ENCODE data around the gene GPN2.

GPN2 gene

GRCh38 chr1:26913389-26913753, 23.3 kb upstream of the GPN2 start:
- no peak overlapping the region for H3K4me3 ChIP-seq (ENCODE audit: control insufficient read depth, low read depth, low read length)
- no peak for DNase-seq (ENCODE audit: low read depth)
- TF ChIP-seq CTCF (conservative IDR thresholded peaks at IDR 0.05; ENCODE audit: control insufficient read depth, insufficient read depth, low read depth, low read length): no peak

GRCh38 chr1:26912147-26912490, 22.0 kb upstream of the GPN2 start:
- TF ChIP-seq CTCF (conservative IDR thresholded peaks at IDR 0.05; ENCODE audit: control insufficient read depth, insufficient read depth, low read depth, low read length): no peak
- DNase-seq (ENCODE audit: low read depth): no peak
- no peak overlapping the region for H3K4me3 ChIP-seq (ENCODE audit: control insufficient read depth, low read depth, low read length)

GRCh38 chr1:26911399-26912146, 21.5 kb upstream of the GPN2 start:
- no peak for TF ChIP-seq CTCF (conservative IDR thresholded peaks at IDR 0.05; ENCODE audit: control insufficient read depth, insufficient read depth, low read depth, low read length)
- no peak overlapping the region for H3K4me3 ChIP-seq (ENCODE audit: control insufficient read depth, low read depth, low read length)

GRCh38 chr1:26910343-26911160, 20.5 kb upstream of the GPN2 start:
- no peak overlapping the region for H3K4me3 ChIP-seq (ENCODE audit: control insufficient read depth, low read depth, low read length)

More at GRCh38 chr1:26911399-26912146, 21.5 kb upstream of the GPN2 start:
- DNase-seq (ENCODE audit: low read depth): no peak

GRCh38 chr1:26909951-26910342, 19.9 kb upstream of the GPN2 start:
- H3K4me3 ChIP-seq (ENCODE audit: control insufficient read depth, low read depth, low read length): no peak overlapping the region
- no peak for DNase-seq (ENCODE audit: low read depth)
- TF ChIP-seq CTCF (conservative IDR thresholded peaks at IDR 0.05; ENCODE audit: control insufficient read depth, insufficient read depth, low read depth, low read length): no peak

More at GRCh38 chr1:26910343-26911160, 20.5 kb upstream of the GPN2 start:
- no peak for DNase-seq (ENCODE audit: low read depth)
- TF ChIP-seq CTCF (conservative IDR thresholded peaks at IDR 0.05; ENCODE audit: control insufficient read depth, insufficient read depth, low read depth, low read length): no peak

GRCh38 chr1:26907071-26907917, 17.2 kb upstream of the GPN2 start:
- peak; percentile 96 for DNase-seq (ENCODE audit: low read depth)
- TF ChIP-seq CTCF (conservative IDR thresholded peaks at IDR 0.05; ENCODE audit: control insufficient read depth, insufficient read depth, low read depth, low read length): no peak
- H3K4me3 ChIP-seq (ENCODE audit: control insufficient read depth, low read depth, low read length): no peak overlapping the region
